Sigmoid colon (tissue), 7 donors: ENCODE data around the gene NAA25. TPM values are rescaled to one million over a fixed set of nuclear protein-coding genes. Genes with fewer than 3 reads are reported as not detected.

Experiments used
- DNase-seq: peaks from one replicate; pipeline ENCODE4 v3.0.0-alpha.2; 2019
- H3K27ac ChIP-seq, 4 donors: fragments of 200-600 bp; sonication (generic); one replicate each; pipeline ENCODE4 v1.5.1; 2016 to 2019; ENCODE audit warnings: mild to moderate bottlenecking in 1 of 4
- H3K27me3 ChIP-seq, 3 donors: fragments of 200-600 bp; sonication (generic); one replicate each; pipeline ENCODE4 v1.5.1; 2019; ENCODE audit warnings: mild to moderate bottlenecking in 1 of 3
- H3K36me3 ChIP-seq, 4 donors: fragments of 200-600 bp; sonication (generic); one replicate each; pipeline ENCODE4 v1.5.1; 2016 to 2019
- H3K4me1 ChIP-seq, 4 donors: fragments of 200-600 bp; sonication (generic); one replicate each; pipeline ENCODE4 v1.5.1; 2017 to 2019
- H3K4me3 ChIP-seq, 4 donors: fragments of 200-600 bp; sonication (generic); one replicate each; pipeline ENCODE4 v1.5.1; 2017 to 2019; ENCODE audit warnings: mild to moderate bottlenecking in 2 of 4, moderate library complexity in 1 of 4
- H3K9me3 ChIP-seq, 4 donors: fragments of 200-600 bp in 3 of 4; sonication (generic) in 3 of 4; one replicate each; pipeline versions ENCODE4 v1.5.1 to v1.6.1; 2013 to 2019
- CTCF ChIP-seq, 4 experiments: fragments of 450-650 bp in 3 of 4; fragments of 200-600 bp in 1 of 4; IDR thresholded peaks; one replicate each; pipeline ENCODE4 v1.5.1; 2016 to 2019; ENCODE audit warnings: antibody characterized with exemption in 4 of 4, mild to moderate bottlenecking in 3 of 4, moderate library complexity in 2 of 4
- EP300 ChIP-seq, 4 donors: sonication (generic); formaldehyde crosslinking; IDR thresholded peaks; one replicate each; pipeline ENCODE4 v1.6.1; 2017; ENCODE audit warnings: antibody characterized with exemption in 4 of 4
- POLR2A ChIP-seq, 2 donors: fragments of 450-650 bp; IDR thresholded peaks; one replicate each; pipeline ENCODE4 v1.6.1; 2016; ENCODE audit warnings: antibody characterized with exemption in 2 of 2, mild to moderate bottlenecking in 2 of 2, moderate library complexity in 2 of 2
- POLR2AphosphoS5 ChIP-seq, 4 donors: sonication (generic); formaldehyde crosslinking; IDR thresholded peaks; one replicate each; pipeline ENCODE4 v1.6.1; 2017; ENCODE audit warnings: antibody characterized with exemption in 4 of 4
- WGBS, 2 donors: extraction: QIAGEN DNeasy Blood & Tissue Kit; methylation state at CpG; one replicate each; pipeline ENCODE4 v1.1.7; 2013; 5-methylcytosine and 5-hydroxymethylcytosine counted together
- intact Hi-C: fragments of 100-400 bp; cut with DNase I; formaldehyde crosslinking; loops from one replicate; pipeline ENCODE4 v1.15.1; 2023
- polyA plus RNA-seq, 3 donors: library from polyadenylated mRNA; stranded (reverse); fragments of 200-250 nt; gene quantifications; one replicate each; pipeline ENCODE4 v1.2.3, GENCODE V29; 2013
- total RNA-seq, 4 donors: library from RNA; depleted of rRNA; stranded (reverse); fragments of >200 nt; gene quantifications; one replicate each; pipeline ENCODE4 v1.1.0, GENCODE V29; 2016
- donor health status: healthy with polysubstance abuse.
- donor health status: Bipolar disorder and iron deficiency.
- donor health status: healthy.

Gene NAA25
- total and polyA plus RNA-seq, 7 donors = 0.60 to 26.6 (median 21.6) TPM

GRCh38 chr12:112117685-112118084 is 9.1 kb upstream of the NAA25 start:
- Histone ChIP-seq H3K4me3 (no peak overlapping the region), H3K36me3 (no peaks in the 10 kb centered on the region), H3K27me3 (no peaks in the 10 kb centered on the region), H3K27ac (peak overlapping the region in 3 of 4 donors; percentile 38 to 56 (median 45)), H3K9me3 (no peaks in the 10 kb centered on the region), H3K4me1 (peaks cover 0 to 25% (median 20%) of the 10 kb centered on the region in 4 donors)
- no peak for TF ChIP-seq POLR2A (IDR thresholded peaks at IDR 0.05)
- TF ChIP-seq POLR2AphosphoS5 (IDR thresholded peaks at IDR 0.05) = peak in 1 of 4 donors; percentile 18
- DNase-seq = no peak
- 89 to 91% methylated on average over 8 of the region's 8 CpGs for WGBS, 2 donors
- intact Hi-C loops = no loop called here

DNA sequence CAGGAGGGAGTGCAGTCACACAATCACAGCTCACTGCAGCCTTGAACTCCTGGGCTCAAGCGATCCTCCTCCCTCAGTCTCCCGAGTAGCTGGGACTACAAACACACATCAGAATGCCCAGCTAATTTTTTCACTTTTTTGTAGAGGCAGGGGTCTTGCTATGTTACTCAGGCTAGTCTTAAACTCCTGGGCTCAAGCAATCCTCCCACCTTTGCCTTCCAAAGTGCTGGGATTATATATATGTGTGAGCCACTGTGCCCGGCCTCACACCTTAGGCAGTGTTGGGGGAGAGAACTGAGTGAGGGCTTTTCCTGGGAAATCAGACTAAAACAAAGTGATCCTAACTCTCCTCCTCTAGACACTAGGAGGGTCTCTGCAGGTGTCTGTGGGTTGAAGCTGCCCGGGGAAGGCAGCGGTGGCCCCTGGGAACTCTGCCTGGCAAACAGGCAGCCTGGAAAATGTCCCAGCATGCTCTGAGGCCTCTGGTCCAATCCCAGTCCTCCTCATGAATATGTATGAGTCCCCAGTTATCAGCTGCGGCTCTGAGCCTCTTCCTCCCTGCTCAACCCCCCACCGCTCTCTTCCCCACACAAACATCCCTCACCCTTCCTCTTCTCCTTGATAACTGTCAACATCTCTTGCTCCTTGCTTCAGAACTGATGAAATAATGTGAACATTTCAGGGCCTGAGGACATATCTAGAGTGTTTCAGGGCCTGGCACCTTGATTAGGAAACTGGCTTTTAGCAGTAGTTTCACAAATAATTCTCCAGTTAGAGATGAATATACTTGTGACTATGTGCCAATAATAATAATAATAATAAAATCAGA is 7.9 kb upstream of the NAA25 start:
- no peak overlapping the region for H3K4me3 ChIP-seq
- TF ChIP-seq POLR2AphosphoS5 (IDR thresholded peaks at IDR 0.05) (no peak), EP300 (IDR thresholded peaks at IDR 0.05) (no peak), CTCF (IDR thresholded peaks at IDR 0.05) (no peak), POLR2A (IDR thresholded peaks at IDR 0.05) (no peak)
- peak; percentile 70 for DNase-seq
- H3K36me3 ChIP-seq = no peaks in the 10 kb centered on the region
- 41 to 48% methylated on average over 7 of the region's 7 CpGs for WGBS, 2 donors
- H3K9me3 ChIP-seq = no peaks in the 10 kb centered on the region
- peaks cover 0 to 12% (median 8%) of the 10 kb centered on the region in 4 donors for H3K4me1 ChIP-seq
- intact Hi-C loops = no loop called here
- H3K27me3 ChIP-seq = no peaks in the 10 kb centered on the region
- peak overlapping the region; percentile 24 to 56 (median 42) for H3K27ac ChIP-seq

DNA sequence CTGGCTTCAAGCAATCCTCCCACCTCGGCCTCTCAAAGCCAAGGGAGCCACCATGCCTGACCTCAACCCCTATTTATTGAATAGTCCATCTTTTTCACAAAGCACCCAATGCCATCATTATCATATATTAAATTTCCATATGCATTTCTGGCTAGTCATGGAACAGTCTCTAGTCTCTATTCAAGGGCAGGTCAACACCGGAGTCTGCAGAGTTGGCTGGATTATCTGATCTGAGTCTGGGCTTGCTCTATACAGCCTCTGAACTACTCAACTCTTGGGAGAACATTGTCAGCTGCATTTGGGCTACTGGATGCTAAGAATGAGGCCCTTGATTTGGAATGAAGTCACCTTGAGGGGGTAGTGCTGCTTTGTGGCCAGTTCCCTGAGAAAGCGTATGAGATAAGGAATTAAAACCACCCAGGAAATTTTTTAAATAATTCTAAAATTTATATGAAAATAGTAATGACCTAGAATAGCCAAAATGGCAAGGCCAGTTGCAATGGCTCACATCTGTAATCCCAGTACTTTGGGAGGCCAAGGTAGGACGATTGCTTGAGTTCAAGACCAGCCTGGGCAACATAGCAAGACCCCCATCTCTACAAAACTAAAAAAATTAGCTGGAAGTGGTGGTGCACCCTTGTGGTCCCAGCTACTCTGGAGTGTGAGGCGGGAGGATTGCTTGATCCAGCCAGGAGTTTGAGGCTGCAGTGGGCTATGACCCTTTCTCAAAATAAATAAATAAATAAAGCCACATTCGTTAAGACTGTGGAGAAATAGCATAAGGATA is 6.9 kb upstream of the NAA25 start:
- WGBS, 2 donors = 93 to 94% methylated on average over 6 of the region's 6 CpGs
- intact Hi-C loops = no loop called here
- DNase-seq = no peak
- TF ChIP-seq CTCF (IDR thresholded peaks at IDR 0.05) (no peak), POLR2A (IDR thresholded peaks at IDR 0.05) (no peak), POLR2AphosphoS5 (IDR thresholded peaks at IDR 0.05) (no peak), EP300 (IDR thresholded peaks at IDR 0.05) (no peak)
- Histone ChIP-seq H3K9me3 (no peaks in the 10 kb centered on the region), H3K27me3 (no peaks in the 10 kb centered on the region), H3K36me3 (no peaks in the 10 kb centered on the region), H3K27ac (no peak overlapping the region), H3K4me1 (peaks cover 0 to 9% (median 4%) of the 10 kb centered on the region in 4 donors), H3K4me3 (no peak overlapping the region)

DNA sequence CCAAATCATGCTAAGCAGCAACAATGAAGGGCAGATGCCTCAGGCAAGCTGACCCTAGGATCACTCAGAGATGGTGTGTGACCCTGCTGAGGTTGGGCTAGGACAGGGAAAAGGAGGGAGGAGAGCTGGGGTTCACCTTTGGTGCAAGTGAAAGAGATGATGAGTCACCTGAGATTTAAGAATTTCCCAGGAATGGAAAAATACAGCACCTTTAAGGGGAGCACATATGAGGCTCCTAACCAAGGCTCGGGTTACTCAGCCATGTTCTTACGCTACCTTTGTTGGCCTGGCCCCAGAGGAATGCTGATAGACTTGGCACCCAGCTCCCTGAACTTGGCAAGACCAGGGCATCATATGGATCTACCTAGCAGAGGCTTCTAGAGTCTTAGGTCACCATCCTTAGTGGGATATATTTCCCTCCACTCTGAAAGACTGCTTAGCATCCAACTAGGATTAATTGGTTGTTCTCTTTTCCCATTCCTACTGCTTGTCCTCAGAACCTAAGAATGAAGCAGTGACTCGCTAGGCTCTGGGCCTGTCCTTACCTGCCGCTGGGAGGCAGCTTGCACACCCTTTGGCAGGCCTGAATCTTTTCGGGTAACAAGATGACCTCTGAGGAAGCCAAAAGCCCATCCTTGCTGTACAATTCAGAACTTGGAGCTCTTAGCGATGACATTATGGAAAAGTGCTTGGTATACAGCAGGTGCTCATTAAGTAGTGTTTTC is 4.0 kb upstream of the NAA25 start:
- H3K27me3 ChIP-seq = no peaks in the 10 kb centered on the region
- H3K4me3 ChIP-seq = no peak overlapping the region
- H3K4me1 ChIP-seq = peaks cover 0 to 18% (median 12%) of the 10 kb centered on the region in 4 donors
- WGBS, 2 donors = 88 to 92% methylated on average over 6 of the region's 6 CpGs
- intact Hi-C loops = no loop called here
- no peak for DNase-seq
- TF ChIP-seq POLR2AphosphoS5 (IDR thresholded peaks at IDR 0.05) (no peak), POLR2A (IDR thresholded peaks at IDR 0.05) (no peak), EP300 (IDR thresholded peaks at IDR 0.05) (no peak), CTCF (IDR thresholded peaks at IDR 0.05) (no peak)
- H3K36me3 ChIP-seq = no peaks in the 10 kb centered on the region
- no peaks in the 10 kb centered on the region for H3K9me3 ChIP-seq
- H3K27ac ChIP-seq = no peak overlapping the region
